Measurements from ENCODE around the gene DOCK2.
"Not testable (repeated sequence)": the region's sequence is repeated elsewhere in the genome, so short reads cannot be mapped to it uniquely, and the experiment has no call there.

Gene DOCK2

DNA sequence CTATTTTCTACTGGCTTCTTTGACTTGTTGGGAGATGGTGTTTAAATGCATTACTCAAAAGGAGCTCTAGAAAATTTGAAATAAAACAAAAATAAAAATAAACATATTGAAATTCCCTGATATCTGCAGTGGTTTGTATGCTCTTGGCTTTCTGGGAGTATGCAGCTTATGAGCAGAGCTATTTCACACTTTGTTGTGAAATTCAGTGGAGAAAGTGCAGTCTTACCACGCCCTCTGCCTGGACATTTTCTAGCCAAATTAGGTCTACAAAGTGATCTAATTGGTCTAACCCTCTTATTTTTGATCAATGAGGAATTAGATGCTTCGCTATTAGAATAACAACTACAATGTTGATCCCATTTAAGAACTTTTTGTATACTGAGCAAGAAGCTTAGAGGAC is 276.4 kb downstream of the DOCK2 start:
- no peak for DNase-seq

DNA sequence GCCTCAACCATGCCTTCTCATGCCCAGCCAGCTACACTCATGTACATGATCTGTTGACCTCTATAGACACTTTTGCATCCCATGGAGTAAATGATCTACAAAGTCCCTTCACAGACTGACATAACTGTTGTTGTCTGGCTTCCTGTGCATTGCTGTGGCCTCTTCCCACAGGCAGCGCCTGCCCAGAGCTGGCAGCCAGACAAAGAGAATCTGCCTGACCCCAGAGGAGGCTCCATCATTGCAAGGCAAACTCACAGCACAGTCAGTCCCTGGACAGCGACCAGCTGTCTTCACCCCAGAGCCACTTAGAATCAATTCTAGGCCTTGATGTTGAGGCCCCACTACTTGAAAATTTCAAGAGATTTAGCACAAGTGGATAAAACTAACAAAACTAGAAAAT is 277.7 kb downstream of the DOCK2 start:
- DNase-seq = no peak

DNA sequence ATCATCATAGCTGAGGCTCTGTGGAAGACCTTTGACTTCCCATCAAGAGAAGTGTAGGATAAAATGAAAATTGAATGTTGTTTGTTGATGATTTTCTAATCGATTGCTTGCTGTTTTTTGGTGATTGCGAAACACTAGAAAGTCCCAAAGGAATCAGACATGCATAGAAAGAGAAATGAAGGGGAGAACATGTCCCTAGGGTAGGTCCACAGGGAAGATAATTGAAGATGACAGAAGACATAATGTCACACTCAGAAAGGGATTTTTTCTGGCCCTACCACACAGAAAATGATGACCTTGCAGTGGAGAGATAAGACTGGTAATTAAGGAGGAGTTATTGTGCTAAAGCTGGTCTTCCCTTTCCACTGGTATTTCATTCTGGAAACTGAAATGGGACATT is 280.4 kb downstream of the DOCK2 start:
- DNase-seq = no peak

DNA sequence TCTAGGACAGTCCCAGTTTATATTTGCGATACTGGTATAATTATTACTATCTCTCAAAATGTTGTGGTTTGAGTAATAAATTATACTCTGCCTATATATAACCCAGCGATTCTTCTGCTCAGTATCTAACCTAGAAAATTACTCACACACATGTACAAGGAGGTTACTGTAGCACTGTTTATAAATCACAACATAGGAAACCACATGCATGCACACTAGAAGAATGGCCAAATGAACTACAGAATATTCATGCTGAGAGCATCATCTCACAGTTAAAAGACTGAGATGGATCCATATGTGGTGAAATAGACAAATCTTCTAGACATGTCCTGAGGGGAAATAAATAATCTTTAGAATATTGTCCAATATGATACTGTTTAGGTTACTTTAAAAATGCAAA is 281.2 kb downstream of the DOCK2 start:
- no peak for DNase-seq

DNA sequence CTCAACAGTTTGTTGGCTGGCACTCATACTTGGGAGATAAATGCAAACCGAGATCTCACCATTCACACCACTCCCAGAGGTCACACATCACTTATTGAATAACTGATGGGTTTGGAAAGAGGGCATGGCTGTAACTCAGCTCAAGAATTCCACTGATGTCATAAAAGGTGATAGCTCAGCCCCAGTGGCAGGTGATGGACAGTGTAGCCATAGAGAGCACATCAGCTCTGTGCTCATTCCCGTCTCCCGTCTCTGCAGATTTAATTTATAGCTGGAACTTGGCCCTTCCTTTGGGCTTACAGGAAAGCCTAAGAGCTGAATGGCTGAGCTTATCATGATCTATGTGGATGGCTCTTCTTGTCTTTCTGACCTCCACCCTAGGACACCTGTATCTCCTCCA is 283.4 kb downstream of the DOCK2 start:
- DNase-seq = no peak

DNA sequence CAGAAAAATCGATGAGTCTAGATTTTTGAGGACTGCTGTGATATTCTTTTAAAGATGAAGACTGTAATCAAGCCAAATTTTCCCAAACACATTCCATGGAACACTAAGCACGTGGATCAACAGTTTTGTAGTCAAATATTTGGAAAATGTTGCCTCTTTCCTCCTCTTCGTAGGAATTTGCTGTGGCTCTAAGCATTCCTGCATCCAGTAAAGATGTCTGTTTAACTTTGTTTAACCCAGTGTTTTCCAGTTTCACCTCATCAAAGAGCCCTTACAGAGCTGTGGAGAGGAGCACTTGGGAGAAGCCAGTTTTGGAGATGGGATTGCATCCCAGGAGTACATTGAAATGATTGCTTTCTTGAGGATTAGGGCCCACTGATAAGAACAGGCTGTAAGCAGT is 284.3 kb downstream of the DOCK2 start:
- no peak for DNase-seq

DNA sequence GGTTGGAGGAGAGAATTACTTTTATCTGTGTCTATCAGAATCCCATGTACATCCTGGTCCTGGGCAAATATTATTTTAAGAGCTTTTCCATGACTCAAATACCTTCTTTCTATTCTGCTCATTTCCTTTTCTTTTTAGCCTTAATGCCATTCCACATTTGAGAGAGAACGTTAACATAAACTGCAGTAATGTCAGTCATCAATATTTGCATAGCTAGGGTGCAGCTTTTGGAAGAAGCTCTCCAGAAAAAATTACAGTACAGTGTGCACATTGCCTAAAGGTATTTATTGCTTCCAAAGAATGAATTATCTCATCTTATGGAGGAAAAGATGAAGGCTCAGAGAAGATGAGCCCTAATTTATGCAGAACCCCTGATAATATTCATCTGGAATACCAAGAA is 284.9 kb downstream of the DOCK2 start:
- DNase-seq = no peak

DNA sequence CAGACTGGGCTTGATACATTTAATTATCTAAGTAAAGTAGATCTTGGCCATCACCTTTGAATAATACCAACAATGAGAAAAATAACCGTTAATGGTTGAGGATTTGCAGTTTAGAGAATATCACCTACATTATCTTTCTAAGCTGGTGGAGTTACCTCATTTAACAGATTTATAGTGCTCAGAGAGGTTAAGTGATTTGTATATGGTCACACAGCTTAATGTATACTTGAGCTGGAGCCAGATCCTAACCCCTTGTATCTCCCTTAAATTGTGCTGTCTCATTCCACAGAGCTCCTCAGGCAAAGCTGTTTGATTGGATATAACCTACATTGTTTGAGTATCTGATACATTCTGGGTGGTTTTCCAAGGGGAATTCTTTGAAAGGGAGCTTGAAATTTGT is 285.4 kb downstream of the DOCK2 start:
- DNase-seq = no peak

DNA sequence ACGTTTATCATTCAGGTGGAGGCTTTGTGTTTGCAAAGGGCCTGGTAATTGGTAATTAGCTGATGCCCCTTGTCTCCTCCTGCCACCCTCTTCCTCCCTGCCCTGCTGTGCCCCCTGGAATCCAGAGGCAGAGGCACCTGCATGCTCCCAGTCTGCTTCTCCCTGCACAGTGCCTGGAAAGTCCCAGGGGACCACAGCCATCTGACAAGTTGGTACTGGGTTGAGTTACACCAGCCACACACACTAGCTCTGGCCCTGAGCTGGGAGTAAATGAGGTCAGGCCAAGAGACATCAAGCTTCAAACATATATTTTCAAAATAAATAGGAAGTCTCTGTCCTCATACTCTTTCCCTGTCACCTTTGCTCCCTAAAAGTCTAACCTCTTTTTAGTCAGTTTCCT is 286.9 kb downstream of the DOCK2 start:
- DNase-seq = no peak

DNA sequence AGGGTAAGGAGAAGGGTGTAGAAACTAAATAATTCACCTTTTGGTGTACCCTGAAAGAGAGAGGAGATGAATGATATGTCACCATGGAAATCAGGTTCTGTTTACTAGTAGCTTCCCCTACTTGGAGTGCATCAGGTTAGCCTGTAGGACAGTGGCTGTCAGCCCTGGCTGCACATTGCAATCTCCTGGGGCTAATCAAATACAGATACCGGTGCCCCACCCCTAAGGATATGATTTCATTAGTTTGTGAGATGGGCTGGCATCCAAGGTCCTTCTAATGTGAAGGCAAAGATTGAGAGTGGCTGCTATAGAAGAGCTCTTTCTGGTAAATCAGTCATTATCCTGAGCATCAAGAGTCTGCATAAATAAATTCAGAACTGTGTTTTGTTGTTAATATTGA is 296.1 kb downstream of the DOCK2 start:
- DNase-seq = no peak

DNA sequence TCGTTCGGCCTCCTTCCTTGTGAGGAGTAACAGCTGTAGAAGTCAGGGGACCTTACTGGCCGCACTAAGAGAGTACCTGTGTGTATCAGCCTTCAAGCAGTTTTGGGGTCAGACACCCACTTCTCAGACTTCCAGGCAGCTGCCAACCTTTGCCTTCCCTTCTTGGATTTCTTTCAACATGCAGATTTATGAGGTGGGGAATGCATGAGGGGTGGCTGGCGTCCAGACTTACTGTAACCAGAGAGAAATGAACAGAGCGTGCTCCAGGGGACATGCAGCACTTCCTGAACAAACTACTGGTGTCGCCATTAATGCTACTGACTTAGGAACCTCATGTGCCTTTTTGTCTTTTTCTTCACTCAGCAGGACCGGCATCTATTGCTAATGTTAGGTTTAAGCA is 296.5 kb downstream of the DOCK2 start:
- no peak for DNase-seq

DNA sequence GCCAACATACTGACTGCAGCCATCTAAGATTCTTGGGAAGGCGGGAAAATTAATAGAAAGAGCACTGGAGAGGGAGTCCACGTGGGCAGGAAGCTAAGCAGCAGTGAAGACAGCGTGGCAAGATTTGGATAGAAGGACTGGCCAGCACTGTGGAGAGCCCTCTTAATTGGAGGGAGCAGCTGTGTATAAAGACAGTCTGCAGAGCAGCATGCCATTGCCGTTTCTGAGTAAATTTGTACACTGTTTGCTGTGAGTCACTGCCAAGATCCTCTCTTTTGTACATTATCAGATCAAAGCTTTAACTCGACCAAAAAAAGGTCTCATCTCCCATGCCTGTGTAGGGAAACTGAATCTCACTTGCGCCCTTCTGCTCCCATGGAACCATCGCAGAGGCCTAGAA is 297.9 kb downstream of the DOCK2 start:
- DNase-seq = no peak

DNA sequence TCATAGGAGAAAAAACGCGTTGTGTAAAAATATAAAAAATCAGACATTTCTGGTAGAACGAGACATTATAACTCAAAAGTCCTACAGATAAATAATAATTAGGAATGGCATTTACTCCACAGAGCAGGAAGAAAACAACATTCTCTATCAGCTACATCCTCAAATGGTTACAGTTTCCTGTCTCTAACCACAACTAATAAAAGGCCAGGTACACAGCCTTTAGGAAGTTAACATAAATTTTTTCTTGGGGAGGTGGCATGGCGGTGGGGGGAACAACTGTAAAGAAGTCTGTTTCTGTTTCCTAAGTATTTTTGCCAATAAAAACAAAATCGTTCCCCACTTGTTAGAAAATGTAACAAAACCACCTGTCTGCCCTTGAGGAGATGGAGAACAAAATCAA is 298.7 kb downstream of the DOCK2 start:
- no peak for DNase-seq

DNA sequence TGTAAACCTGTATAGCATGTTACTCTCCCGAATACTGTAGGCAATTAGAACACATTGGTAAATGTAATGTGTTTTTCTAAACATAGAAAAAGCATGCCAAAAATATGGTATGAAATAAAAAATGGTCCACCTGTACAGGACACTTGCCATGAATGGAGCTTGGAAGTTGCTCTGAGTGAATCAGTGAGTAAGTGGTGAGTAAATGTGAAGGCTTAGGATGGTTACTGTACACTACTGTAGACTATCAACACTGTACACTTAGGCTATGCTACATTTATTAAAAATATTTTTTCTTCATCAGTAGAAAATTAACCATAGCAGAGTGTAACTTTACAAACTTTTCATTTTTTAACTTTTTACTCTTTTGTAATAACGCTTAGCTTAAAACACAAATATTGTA is 301.4 kb downstream of the DOCK2 start:
- DNase-seq = no peak

DNA sequence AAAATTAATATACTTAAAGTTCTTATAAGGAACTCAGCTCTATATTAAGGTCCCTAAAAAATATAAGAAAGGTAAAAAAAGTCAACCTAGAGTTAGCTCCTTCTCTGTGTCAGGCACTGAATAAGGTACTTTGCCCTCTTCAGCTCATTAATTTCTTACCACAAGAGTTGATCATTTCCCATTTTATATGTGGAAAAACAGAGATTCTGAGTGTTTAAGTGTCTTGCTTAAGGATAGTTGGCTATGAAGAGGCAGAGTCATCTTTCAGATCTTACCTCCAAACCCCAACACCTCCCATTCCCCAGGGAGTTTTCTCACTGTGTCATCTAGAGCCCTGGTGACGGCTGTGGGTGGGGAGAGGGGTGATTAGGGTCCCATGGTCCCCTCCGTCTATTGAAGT is 302.7 kb downstream of the DOCK2 start:
- DNase-seq = no peak

DNA sequence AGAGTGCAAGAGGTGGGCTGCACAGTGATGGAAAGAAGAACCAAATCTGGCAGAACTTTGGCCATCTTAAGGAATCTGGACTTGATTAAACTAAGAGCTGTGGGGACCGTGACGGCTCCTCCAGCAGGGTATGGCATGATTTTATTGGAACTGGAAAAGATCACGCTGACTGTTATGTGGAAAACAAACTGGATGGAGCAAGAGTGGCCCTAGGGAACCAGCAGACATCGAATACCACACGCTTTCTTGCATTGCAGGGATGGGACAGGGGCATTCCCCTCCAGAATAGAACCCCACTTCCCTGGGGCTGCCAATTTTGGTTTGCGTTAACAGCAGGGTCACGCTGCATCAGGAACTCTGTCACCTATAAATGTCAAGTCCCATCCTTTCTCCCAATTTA is 304.5 kb downstream of the DOCK2 start:
- DNase-seq = no peak

DNA sequence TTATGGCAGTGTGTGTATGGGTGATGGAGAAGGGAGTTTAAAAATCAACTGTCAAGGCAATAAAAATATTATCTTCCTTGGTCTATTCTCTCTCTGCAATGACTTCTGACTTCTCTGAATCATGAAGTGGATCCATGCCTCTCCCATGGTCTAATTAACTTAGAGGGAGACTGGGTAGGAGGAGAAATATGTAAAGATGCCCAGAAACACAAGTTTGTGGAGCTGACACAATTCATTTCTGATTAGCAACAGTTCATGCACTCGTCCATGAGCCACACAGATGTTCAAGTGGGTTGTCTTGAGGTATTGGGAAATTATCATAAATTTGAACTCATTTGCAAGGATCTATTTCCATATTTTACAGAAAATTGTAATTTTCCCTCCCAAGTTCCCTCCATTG is 305.1 kb downstream of the DOCK2 start:
- DNase-seq = no peak

DNA sequence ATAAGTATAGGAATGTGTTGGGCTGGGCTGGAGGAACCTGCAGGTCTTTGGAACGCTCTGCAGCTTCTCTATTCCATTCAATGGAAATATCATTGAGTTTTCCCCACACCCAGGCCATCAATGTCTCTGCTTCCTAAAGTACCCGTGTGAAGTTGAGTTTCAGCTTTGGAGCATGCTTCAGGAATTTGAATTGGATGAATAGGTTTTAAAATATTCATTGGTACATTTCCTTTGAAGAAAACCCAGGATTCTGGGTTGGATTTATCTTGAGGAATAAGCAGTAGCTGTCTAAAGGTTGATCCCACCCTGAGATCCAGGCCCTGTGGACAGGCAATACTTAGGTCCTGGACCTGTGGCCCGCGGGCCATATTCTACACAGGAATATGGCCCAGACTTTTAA is 306.0 kb downstream of the DOCK2 start:
- DNase-seq = no peak

DNA sequence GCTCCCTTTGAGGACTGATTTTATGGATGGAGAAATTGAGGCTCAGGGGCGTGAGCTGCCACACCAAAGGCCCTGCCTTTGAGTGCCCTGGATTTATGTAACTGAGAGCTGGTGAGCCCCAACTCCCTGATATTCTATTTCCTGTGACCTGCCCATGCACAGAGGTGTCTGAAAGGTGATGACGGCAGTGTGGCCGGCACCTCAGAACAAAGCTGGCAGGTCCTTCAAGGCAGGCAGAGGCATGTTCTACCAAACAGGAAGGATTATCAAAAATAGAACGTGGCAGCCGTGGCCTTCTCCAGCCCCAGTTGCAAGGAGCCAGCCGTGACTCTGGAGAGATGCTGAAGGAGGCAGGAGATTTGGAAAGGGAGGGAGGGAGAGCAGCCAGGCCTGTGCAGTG is 307.0 kb downstream of the DOCK2 start:
- DNase-seq = no peak

DNA sequence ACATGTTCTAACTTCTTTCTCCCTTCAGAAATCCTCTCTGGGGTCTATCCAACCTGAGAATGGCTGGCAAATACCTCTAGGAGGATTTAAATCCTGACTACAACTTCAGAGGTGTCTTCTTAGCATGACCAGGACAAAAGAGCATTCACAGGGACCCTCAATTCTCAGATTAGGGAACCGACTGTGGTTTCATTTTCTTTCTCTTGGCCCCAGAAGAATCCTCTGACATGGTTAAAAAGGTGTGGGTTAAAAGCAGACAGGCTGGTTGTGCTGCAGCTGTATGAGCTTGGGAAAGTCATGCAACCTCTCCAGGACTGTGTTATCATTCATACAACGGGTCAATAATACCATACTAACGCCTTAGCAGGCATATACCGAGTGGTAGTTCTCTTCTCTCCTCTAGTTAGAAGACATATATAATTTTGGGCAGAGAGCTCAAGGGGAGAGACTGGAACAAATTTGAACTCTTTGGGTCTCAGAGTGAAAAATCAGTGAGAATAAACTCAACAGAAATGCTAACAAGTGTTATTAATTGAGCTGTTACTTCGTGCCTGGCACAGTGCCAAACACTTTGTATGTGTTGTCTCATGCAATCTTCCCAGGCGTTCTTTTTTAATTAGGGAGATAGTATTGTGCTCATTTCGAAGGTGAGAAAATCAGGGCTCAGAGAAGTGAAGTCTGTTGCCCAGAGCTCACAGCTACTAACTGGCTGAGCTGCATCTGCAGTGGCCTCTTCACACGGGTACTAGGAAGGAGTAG is 308.0 kb downstream of the DOCK2 start:
- no peak for DNase-seq

DNA sequence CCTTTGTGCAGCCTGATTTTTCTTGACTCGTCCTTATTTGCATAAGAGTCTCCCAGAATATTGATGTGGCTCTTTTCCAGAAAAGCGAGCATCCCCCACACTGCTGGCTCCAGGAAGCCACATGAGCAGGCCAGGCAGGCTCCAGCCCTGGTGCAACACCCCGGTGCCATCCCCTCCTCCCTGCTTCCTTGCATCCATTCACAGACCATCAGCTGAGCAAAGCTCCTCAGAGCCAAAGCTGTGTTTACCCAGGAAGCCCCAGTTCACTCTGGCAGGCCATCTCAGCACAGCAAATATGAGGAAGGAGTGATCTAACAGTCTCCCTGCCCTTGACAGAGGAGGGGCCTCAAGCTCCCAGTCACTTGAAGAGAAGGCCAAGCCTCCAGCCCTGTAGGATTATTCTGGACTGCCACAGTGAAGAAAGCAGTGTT is 308.8 kb downstream of the DOCK2 start:
- DNase-seq = peak; percentile 57

DNA sequence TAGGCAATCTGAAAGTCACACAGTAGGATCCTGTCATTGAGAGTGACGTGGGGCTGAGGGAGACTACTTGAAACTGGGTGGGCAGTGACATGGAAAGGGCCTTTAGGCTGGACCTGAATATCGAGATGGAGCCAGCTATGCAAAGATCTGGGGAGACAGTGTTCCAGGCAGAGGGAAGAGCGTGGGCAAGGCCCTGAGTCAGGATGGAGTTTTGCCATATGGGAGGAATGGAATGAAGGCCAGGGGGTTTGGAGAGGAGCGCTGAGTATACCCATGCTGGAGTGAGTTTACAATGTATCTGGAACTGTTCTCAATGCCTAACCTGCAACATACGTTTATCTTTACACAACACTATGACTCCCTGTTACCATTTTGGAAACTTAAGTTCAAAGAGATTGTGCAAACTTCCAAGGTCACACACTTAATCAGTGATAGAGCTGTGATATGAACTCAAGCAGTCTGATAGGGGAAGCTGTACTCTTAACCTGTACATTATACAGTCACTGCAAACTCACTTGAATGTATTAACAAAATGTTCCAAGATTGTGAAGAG is 309.7 kb downstream of the DOCK2 start:
- DNase-seq = no peak

DNA sequence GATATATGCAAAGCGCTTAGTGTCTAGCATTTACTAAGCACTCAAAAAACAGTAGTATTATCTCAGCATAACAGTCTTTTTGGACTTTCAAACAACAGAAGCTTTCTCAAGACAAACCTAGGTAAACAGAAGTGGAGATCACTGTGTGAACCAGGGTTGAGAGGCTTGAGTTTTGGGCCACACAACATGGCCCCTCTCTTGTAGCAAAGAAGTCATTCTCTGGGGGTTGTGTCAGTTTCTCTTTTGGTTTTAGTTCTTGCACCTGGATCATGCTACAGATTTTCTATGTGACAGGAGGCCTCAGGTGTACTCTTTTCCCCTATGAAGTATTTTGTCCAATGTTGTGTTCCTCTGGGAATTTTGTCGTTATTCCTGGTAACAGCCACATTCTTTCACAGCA is 313.3 kb downstream of the DOCK2 start:
- no peak for DNase-seq

DNA sequence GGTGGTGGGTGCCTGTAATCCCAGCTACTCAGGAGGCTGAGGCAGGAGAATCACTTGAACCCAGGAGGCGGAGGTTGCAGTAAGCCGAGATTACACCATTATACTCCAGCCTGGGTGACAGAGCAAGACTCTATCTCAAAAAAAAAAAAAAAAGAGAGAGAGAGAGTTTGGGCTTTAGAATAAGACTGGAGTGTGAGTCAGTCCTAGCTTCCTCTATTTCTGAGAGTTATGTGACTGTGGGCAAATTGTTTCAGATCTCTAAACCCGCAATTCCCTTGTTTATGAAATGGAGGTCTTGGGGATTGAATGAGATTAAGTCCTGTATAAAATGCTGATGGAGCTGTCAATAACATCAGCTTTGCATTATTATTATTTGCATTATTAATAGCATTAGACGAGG is 316.1 kb downstream of the DOCK2 start:
- DNase-seq = not testable (repeated sequence)

DNA sequence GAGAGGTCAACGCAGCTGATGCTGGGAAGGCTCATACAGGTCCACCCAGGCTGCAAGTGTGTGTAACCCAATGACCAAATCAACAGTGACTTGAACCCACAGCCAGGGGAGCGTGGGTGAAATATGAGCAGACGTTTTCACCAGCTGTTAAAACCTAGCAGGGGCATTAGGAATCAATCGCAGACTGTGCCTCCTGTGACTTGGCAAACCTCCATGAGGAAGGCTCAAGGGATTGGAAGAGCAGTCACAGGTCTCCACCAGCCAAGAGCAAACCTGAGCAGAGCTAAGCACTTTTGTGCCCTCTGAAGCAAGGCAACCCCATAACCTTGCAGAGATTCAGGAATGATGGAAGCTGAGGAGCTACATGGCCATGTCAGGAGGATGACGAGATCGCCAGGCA is 317.7 kb downstream of the DOCK2 start:
- no peak for DNase-seq
